HG03520 (cell line): ENCODE measurements around the gene ADGRB3.

Source experiments
- ATAC-seq: cut with Tn5 transposase; IDR thresholded peaks from one replicate; pipeline ENCODE4 v1.9.1; 2021; ENCODE audit warnings: mild to moderate bottlenecking, moderate library complexity; ENCODE audit not compliant: unreplicated experiment

Gene ADGRB3

DNA sequence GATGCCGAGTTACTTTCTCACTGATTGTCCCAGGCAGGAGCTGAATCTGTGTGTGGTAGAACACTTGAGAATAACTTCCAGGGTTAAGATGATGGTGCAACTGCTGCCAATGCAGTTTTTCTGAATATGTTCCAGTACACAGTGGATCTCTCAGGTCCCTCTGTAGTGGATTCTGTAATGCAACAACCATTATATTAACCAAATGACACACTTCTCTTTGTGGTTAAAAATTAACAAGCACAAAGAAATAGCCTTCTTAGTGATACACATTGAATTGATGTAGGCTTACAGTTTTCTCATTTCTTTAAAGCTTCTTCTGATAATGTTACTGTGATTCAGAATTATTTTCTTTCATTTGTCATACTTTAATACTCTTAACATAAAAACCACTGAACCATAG lies 383.8 kb downstream of the ADGRB3 start:
- no peak for ATAC-seq

DNA sequence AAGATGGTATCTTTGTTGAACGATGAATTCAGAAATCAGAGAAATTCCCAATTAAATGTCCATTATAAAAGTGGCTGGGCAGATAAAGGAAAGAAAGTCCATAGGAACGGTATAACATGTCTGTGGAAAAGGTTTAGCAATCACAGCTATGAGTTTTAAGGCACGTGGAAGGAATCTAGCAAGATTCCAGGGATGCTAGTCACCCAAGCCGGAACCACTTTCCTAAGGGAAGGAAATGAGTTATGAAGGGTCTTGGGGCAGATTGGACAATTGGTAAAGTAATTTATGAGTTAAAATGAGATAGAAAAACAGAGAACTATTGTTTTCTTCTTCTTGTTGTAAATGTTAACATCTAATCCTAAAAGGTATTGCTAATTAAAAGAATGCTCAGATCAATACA lies 384.8 kb downstream of the ADGRB3 start:
- no peak for ATAC-seq

DNA sequence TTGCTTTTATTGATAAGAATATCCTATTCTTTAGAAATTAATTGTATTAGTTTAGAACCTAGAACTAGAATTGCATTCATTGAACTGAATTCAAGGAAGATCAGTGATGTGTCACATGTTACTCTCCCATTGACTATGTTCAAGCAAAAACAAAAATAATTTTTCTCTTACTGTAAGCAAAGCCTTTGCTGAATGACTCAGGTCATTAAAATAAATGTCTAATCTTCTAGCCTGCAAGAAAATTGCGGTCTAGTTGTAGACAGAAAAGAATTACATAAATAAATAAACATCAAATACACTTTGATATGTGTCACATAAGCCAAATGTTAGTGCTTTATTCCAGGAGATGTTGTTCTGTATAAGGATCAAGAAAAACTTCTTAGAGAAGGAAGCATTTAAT lies 387.9 kb downstream of the ADGRB3 start:
- no peak for ATAC-seq

DNA sequence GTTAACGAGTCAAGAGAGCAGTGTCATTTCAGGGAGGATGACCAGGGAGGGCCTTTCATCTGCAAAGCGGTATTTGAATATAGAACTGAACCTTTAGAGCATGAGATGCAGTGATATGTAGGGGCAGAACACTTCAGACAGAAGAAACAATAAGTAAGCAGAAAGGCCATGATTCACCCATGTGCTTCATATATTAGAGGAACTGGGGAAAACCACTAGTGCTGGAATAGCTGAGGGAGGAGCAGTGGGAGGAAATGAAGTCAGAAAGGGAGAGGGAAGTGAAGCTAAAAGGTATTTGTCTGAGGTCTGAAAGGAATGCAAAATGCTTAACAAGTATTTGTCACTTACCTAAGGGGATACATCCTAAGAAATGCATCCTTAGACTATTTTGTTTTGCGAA lies 391.2 kb downstream of the ADGRB3 start:
- no peak for ATAC-seq

DNA sequence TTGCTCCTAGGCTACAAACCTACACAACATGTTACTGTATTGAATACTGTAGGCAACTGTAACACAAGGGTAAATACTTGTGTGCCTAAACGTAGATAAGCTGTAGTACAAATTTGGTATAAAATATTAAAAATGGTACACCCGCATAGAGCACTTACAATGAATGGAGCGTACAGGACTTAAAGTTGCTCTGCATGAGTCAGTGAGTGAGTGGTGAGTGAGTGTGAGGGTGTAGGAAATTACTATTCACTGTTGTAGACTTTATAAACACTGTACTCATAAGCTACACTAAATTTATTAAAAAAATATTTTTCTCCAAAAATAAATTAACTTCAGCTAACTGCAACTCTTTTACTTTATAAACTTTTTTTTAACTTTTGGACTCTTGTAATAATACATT lies 391.6 kb downstream of the ADGRB3 start:
- ATAC-seq, result no peak

DNA sequence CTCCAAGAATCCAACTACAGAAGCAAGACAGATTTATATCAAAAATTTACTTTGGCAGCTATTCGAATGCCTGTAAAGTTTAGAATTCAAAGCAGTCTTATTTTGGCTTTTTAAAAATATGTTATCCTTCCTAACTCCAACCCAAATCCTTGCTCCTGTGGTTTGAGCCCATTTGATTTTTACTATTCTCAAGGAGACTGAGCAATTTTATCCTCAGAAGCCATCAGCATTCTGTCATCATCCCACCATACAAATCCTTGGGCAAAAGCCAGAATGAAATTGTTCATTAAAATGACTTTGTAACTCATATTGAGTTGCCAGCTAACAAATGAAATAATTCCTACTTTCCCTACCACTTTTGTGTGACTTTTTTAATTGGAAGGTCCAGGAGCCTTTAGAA lies 392.8 kb downstream of the ADGRB3 start:
- ATAC-seq, result no peak

DNA sequence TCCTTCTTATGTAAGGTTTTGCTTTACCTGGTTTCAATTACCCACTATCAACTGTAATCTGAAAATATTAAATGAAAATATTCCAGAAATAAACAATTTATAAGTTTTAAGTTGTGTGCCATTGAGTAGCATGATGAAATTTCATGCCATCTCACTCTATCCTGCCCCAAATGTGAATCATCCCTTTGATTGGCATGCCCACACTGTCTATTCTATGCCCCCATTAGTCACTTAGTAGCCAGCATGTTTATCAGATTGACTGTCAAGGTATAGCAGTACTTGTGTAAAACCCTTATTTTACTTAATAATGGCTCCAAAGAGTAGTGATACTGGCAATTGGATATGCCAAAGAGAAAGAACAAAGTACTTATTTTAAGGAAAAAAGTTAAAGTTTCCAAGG lies 403.8 kb downstream of the ADGRB3 start:
- no peak for ATAC-seq

DNA sequence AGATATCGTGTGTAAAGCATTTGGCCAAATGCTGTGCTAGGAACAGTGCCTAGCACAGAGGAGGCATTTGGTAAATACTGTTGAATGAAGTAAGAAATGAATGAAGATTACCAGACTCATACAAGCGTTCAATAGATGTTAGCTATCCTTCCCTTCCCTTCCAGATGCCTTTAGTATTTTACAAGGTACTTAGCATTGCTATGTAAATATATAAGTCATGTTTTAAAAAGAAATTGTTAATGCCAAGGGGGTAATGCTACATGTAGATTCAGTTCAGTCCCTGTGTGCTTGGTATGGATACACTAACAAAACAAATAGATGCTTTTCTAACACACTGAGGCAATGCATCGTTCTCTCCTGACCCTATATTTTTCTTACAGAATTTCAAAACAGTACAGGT lies 407.2 kb downstream of the ADGRB3 start:
- no peak for ATAC-seq

DNA sequence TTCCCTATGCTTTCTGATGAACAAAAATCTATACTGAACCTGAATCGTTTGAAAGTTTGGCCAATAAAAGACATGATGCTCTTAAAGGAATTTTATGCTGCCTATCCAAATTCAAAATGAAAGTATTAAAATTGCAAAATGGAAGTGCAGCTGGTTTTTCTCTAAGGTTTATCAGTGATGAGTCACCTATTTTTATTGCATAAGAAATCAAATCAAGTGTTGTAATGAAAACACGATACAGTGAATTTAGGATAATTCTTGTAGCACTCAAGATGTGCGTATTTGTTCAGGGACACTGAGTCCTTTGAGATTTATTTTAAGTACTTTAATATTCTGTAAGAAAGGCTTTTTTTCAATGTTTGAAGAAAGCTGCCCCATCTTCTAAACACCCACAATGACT lies 409.5 kb downstream of the ADGRB3 start:
- no peak for ATAC-seq

DNA sequence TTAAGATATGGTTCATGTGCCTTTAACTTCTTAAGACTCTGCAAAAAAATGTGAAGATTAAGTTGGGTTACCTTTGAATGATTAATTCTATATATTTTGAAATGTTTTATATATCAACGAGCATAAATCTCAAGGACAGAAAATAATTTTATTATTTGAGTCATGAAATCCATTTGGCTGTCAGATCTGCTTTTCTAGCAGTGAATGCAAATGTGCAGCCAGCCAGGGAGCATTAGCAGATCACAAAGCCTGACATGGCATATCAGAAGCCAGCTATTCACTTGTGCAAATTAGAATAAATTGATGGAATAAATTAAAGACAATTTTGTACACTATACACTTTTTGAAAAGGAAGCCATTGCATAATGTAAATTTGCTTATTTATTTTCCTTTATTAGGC lies 424.3 kb downstream of the ADGRB3 start:
- no peak for ATAC-seq

DNA sequence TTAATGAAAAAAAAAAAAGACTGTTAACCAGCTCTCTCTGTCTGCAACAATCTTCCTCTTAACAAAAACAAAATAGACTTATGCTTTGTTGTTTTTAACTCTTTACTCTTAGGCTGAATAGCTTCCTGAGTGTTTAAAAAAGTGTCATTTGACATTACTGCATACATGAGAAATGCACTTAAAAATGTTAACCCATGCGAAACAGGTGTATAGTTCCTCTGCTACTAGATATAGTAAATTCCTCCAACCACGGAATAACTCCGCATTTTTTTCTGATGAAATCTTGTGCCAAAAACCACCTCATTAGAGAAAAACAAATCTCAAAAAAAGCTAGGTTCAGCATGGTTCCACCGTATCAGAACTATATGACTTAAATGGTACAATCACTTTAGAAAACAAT lies 426.0 kb downstream of the ADGRB3 start:
- no peak for ATAC-seq

DNA sequence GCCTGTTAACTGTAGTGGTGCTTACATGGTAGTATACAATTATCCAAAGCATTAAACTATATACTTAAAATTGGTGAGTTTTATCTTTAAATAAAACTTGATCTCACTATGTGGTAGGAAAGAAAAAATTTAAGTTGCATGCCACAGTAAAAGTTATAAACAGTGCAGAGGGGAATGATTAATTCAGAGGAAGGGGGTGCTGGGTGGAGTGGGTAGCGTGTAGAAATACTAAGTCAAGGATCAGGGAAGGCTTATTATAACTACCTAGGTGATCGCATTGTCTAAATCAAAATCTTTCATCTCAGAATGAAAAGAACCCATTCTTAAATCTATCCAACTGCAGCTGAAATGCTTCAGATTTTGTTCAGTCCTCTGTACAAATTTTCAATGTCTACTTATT lies 428.3 kb downstream of the ADGRB3 start:
- ATAC-seq, result no peak

DNA sequence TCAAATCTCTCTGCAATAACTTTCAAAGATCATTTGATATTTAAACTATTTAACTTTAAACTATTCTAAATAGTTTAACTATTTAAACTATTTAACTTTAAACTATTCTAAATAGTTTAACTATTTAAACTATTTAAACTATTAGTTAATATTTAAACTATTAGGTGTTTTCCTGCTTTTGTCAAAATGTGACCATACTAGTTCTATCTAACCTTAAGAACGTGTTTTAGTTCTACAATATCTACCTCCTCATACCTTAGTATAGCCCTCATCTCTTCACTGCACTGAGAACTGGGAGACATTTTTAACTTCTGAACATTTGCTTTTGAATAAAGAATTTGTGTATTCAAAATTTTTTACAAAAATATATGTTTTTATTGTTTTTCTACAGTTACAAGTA lies 429.1 kb downstream of the ADGRB3 start:
- no peak for ATAC-seq

DNA sequence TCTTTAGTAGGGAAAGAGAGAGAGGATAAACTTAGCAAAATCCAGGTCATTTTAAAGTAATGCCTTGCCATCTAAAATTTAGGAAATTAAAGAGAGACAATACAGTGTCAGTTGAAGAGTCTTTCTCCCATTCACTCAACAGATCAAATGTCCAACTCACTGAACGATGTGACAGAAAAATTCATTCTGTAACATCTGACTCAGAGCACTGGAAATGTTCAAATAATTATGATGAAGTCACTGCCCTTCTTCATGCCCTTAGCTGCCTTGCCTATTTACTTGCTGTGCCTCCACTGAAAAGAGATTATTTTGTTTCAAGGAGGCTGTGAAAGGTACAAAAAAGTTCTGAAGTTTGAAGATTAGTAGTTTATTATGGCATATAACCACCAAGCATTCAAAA lies 434.8 kb downstream of the ADGRB3 start:
- ATAC-seq, result no peak

DNA sequence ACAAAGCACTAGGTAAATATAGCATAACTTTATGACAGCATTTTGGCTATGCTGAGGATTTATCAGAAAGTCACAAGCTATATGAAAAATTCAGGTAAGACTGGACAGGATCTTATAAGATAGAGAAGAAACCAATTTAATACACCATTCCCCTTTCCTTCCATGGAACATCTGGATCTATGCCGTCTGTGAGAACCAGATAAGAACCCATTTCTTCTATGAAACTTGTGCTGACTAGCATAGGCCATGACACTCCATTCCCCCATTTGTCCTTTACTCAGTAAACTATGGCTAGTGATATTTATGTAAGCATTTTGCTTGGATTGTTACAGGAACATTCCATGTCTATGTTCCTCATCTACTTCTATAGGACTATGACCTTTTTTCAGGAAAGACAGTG lies 437.7 kb downstream of the ADGRB3 start:
- ATAC-seq, result no peak

DNA sequence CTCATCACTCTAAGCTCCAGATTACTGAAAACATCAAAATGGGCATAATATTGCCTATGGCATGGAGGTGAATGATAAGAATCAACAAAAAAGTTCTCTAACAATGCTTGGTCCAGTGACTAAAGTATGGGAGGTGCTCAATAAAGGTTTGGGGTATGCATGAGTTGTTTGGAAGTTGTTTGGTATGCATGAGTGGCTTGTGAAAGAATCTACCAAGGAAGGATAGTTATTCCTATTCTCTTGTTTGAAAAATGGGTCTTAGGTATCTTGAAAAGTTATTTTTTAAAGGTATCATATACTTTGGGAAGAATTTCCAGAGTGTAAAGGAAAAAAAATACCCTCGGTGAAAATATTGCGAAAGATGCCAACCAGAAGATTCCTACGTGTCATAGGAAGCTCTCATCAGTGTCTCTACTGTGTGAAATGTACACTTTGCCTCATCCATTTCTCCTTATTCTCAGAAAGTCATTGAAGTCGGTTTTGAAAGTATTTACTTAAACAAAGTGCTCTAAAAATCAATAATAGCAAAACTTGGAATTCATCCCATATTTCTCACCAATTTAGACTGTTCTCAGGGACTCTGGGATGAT lies 449.8 kb downstream of the ADGRB3 start:
- no peak for ATAC-seq

DNA sequence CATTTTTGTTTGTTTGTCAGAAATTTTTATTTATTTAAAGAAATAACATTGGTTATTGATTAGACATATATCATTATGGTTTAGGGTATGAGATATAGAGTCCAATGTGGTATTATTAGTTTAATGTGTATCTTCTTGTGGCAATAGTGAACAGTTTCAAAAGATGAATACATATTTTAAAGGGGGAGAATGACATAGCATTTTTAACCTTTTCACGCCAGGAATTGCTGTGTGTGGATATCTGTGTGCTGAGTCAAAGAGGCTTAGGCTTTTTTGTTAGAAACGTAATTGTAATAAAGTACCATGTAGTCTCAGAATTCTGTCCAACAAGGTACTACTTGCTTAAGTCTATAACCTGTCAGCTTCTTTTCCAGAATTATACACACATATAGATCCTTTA lies 451.6 kb downstream of the ADGRB3 start:
- ATAC-seq, result no peak

DNA sequence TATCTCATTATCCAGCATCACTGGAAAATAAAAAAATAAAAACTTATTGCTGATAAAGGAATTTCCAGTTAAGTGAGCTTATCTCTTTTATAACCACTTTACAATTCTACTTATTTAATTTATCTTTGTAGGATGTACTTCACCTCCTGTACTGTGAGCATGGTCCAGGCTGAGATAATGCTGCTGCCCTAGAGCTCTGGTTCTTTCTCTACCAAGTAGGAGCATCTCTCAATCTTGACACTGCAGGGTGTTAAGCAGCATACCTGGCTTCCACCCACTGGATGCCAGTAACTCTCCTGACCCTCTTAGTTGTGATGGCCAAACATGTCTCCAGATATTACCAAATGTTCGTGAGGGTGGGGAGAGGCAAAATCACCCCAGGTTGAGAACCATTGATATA lies 454.5 kb downstream of the ADGRB3 start:
- no peak for ATAC-seq

DNA sequence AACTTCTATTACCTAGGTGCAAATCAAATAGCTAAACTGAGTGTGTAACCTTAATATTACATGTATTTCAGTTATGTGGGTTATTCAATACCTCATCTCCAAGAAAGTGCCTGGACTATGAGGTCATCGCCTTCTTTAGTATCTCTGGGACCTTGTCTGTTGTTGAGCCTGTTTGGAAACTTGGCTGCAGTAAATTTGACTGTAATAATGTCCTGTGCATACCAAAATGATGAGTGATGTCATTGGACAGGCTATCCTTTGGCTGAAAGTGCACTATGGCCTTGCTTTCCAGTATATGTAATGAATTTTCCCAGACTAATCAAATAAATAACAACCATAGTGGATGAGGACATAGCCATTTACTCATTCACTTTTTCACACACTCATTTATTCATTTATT lies 455.1 kb downstream of the ADGRB3 start:
- ATAC-seq, result no peak

DNA sequence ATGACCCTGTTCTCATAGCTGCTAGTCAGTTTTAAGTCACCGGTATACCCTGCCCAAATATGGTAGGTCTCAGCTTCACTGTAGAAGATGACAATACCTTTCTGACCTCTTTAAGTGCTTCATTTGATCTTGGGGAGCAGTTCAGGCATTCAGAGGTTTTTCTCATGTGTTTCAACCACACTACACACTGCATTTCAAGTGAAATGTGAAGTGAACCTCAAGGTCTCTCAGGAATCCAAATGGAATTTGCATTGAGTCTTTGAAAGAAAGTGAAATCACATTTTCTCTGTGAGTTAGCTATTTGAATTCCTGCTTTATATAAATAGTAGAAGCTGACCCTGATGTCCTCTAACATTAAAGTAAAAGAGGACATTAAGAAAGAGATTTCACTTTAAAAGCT lies 461.6 kb downstream of the ADGRB3 start:
- ATAC-seq, result no peak

DNA sequence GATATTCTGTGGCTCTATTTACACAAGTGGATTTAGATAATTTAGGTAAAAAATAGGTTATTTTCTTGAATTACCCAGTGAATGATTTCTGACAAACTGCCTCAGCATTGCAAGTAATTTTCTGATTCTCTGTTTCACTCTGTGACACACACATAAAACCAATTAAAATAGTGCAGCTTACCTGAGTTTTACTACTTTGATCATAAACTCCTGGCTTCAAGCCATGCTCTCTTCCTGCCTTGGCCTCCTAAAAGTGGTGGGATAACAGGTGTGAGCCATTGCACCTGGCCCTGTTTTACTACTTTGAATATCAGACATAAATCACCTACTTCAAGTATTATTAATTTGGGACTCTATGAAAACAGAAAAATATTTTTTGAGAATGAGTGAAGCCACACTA lies 462.9 kb downstream of the ADGRB3 start:
- ATAC-seq, result no peak

DNA sequence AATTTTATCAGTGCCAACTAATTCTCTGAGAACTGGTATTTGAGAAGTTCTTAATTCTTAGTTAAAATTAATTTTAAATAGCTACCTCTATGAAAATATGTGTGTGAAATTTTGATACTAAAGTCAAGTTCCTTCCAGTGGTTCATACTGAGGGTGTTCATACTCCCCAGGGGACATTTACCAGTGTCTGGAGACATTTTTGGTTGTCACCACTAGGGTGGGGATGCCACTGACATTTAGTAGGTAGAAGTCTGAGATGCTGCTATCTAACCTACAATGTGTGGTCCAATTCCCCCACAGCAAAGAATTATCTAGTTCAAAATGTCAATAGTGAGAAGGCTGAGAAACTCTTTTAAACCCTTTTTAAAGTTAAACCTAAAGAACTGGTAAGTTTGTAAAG lies 463.8 kb downstream of the ADGRB3 start:
- no peak for ATAC-seq

DNA sequence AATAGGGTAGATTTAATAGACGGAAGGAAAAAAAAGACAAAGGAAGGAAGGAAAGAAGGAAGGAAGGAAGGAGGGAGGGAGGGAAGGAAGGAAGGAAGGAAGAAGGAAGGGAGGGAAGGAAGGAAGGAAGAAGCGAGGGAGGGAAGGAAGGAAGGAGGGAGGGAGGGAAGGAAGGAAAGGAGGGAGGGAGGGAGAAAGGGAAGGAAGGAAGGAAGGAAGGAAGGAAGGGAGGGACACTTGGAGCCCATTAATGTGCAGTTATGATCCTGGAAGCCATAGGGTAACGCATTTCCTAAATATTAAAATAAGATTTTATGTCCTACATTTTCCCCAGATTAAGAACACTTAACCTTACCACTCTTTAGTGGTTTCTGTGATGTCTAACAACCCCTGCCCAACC lies 465.7 kb downstream of the ADGRB3 start:
- ATAC-seq, result no peak

DNA sequence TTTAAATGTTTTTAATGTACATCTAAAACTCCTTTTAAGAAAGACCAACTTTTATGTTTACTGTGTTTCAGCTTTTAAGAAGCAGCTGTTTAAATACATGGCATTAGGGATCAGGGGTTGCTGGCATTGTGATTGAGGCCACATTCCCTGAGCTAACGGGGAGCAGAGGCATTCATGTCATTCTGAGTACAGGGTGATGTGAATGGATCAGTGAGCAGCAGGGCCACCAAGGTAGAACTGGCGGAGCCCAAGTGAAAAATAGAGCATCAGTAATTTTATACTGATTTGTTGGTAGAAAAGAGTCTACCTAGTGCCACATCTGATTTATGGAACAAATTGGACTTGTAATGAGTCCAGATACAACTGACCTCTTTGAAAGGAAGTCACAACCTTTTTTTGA lies 467.3 kb downstream of the ADGRB3 start:
- no peak for ATAC-seq
